ENCODE data around the gene PNPT1.

DNA sequence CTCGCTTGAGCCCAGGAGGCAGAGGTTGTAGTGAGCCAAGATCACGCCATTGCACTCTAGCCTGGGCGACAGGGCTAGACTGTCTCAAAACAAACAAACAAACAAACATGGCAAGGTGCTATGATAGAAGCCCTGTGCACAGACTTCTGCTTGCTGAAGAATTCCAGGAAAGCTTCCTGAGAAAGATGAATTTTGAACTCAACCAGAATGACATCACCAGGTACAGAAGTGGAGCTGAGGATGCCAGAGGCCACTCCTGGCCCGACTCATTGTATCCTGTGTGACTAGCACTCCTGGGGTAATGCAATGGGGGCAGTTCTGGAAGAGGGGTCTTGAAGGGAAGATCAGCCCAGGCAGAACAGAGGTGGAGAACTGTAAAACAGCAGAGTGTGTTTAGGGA, 22.0 kb upstream of the PNPT1 start:
- TF ChIP-seq TAF1 (IDR thresholded peaks at IDR 0.05; ENCODE audit: borderline replicate concordance, insufficient read depth, low read length) = no peak
- TF ChIP-seq SIN3A (IDR thresholded peaks at IDR 0.05; ENCODE audit: borderline replicate concordance, insufficient read depth, low read length) = no peak
- TF ChIP-seq, protein P1, sequence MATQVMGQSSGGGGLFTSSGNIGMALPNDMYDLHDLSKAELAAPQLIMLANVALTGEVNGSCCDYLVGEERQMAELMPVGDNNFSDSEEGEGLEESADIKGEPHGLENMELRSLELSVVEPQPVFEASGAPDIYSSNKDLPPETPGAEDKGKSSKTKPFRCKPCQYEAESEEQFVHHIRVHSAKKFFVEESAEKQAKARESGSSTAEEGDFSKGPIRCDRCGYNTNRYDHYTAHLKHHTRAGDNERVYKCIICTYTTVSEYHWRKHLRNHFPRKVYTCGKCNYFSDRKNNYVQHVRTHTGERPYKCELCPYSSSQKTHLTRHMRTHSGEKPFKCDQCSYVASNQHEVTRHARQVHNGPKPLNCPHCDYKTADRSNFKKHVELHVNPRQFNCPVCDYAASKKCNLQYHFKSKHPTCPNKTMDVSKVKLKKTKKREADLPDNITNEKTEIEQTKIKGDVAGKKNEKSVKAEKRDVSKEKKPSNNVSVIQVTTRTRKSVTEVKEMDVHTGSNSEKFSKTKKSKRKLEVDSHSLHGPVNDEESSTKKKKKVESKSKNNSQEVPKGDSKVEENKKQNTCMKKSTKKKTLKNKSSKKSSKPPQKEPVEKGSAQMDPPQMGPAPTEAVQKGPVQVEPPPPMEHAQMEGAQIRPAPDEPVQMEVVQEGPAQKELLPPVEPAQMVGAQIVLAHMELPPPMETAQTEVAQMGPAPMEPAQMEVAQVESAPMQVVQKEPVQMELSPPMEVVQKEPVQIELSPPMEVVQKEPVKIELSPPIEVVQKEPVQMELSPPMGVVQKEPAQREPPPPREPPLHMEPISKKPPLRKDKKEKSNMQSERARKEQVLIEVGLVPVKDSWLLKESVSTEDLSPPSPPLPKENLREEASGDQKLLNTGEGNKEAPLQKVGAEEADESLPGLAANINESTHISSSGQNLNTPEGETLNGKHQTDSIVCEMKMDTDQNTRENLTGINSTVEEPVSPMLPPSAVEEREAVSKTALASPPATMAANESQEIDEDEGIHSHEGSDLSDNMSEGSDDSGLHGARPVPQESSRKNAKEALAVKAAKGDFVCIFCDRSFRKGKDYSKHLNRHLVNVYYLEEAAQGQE (IDR thresholded peaks at IDR 0.05; ENCODE audit: insufficient read depth in 1 of 2, low read depth in 2 of 2, low read length in 2 of 2) = no peak

Data from PFSK-1 (cell line).